Measurements from ENCODE around the gene SLC17A5.
A peak's percentile ranks its signal among the peaks of the same experiment; 100 is the strongest.

SLC17A5 gene

DNA sequence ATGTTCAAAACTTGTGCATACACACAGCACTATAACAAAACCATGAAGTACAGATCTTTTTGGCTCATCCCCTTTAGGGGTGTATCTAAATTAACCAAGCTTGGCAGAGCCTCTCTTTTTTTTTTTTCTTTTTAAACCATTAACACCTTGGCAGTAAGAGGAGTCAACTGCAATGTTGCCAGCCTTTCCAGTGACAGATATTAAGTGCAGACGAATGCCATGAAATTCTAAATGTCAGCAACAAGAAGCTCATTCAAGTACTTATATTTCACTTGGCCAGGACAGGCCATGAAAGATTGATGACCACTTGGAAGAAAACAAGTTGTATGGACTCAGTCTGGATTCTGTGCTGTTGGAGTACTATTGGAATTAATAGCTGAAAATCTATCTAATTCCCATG is 49.8 kb downstream of the SLC17A5 start:
- Histone ChIP-seq H3K36me3 (no peaks in the 10 kb centered on the region), H3K27me3 (no peaks in the 10 kb centered on the region)

DNA sequence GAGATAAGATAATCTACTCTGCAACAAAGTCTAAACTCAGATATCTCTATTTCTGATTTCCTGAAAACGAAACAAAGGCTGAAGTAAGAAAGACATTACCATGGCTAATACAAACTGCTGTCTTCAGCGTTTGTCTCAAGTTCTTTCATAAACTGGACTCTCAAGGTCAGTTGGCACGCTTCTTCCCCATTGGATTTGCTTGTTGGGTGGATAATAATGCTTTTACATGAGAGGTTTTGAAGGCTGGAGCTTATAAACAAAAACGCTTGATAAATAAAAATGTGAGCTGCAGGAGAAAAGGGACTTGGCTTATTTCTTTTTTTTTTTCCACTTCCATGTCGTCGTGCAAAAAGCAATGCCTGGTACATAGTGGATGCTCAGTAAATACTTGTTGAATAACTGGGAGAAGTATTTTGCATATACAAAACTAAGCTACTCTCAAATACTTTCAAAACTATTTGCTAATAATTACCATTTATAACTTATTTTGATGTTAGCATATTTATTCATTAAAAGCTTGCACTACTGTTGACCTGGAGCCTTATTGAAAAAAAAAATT is 67.3 kb downstream of the SLC17A5 start:
- TF ChIP-seq, protein P1, sequence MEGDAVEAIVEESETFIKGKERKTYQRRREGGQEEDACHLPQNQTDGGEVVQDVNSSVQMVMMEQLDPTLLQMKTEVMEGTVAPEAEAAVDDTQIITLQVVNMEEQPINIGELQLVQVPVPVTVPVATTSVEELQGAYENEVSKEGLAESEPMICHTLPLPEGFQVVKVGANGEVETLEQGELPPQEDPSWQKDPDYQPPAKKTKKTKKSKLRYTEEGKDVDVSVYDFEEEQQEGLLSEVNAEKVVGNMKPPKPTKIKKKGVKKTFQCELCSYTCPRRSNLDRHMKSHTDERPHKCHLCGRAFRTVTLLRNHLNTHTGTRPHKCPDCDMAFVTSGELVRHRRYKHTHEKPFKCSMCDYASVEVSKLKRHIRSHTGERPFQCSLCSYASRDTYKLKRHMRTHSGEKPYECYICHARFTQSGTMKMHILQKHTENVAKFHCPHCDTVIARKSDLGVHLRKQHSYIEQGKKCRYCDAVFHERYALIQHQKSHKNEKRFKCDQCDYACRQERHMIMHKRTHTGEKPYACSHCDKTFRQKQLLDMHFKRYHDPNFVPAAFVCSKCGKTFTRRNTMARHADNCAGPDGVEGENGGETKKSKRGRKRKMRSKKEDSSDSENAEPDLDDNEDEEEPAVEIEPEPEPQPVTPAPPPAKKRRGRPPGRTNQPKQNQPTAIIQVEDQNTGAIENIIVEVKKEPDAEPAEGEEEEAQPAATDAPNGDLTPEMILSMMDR (IDR thresholded peaks at IDR 0.05; ENCODE audit: low read depth, low read length), result no peak
- Histone ChIP-seq H3K27me3 (no peaks in the 10 kb centered on the region), H3K4me3 (ENCODE audit: low read depth, low read length) (no peak overlapping the region), H3K9me3 (no peaks in the 10 kb centered on the region), H3K36me3 (no peaks in the 10 kb centered on the region), H3K4me1 (peaks cover 7% of the 10 kb centered on the region; the same call in 1 of the 2 replicates)
- DNase-seq, result no peak

More for the DNA sequence above, 49.8 kb downstream of the SLC17A5 start:
- no peaks in the 10 kb centered on the region for H3K4me1 ChIP-seq
- H3K4me3 ChIP-seq (ENCODE audit: low read depth, low read length), result no peak overlapping the region
- no peak for DNase-seq
- no peaks in the 10 kb centered on the region for H3K9me3 ChIP-seq
- TF ChIP-seq, protein P1 (IDR thresholded peaks at IDR 0.05; ENCODE audit: low read depth, low read length), result no peak

DNA sequence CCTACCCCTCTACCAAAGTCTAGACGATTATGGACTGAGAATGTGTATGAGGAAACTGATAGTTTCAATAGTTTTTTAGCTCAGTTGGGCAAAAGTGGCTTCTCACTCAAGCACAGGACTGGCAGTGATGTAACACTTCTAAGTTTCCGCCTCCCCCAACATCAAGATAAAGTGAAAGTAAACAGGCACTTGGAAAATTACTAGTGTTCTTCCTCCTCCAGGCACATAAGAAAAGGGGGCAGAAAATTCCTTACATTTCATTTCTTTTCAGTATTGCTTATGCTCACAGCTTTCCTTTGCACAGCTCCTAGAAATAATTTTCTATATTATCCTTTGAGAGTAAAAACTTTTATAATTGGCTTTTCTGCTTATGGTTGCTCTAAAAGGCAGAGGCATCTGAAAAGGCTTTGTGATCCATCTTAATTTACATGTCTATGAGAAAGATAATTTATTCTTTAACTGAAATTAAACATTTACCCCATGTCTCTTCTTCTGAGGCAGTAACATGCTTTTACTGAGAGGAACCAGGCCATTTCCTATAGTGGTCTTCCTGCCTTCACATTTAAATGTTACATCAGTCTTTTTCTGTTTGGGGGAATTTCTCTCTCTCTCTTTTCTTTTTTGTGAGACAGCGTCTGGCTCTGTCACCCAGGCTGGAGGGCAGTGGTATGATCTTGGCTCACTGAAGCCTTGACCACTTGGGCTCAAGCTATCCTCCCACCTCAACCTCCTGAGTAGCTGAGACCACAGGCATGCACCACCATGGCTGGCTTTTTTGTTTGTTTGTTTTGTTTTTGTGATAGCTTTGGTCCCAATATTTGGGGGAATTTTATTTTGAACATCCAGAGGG is 68.0 kb downstream of the SLC17A5 start:
- Histone ChIP-seq H3K9me3 (no peaks in the 10 kb centered on the region), H3K4me3 (ENCODE audit: low read depth, low read length) (0 out of 2 replicates have a peak overlapping the region, but pooled peaks have one; percentile 6), H3K27me3 (no peaks in the 10 kb centered on the region), H3K36me3 (no peaks in the 10 kb centered on the region), H3K4me1 (peaks cover 7% of the 10 kb centered on the region; the same call in 1 of the 2 replicates)
- DNase-seq, result no peak
- TF ChIP-seq, protein P1 (IDR thresholded peaks at IDR 0.05; ENCODE audit: low read depth, low read length), result no peak

DNA sequence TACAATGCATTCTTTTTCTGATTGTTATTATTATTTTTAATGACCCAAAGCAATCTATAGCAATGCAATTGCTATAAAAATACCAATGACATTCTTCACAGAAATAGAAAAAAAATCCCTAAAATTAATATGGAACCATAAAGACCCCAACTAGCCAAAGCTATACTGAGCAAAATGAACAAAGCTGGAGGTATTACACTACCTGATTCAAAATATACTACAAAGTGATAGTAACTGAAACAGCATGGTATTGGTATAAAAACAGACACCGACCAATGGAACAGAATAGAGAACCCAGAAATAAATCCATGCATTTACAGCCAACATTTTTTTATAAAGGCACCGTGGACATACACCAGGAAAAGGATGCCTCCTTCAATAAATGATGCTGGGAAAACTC is 72.5 kb downstream of the SLC17A5 start:
- TF ChIP-seq, protein P1 (IDR thresholded peaks at IDR 0.05; ENCODE audit: low read depth, low read length), result no peak
- Histone ChIP-seq H3K36me3 (no peaks in the 10 kb centered on the region), H3K27me3 (no peaks in the 10 kb centered on the region), H3K9me3 (no peaks in the 10 kb centered on the region), H3K4me3 (ENCODE audit: low read depth, low read length) (no peak overlapping the region), H3K4me1 (peaks cover 5% of the 10 kb centered on the region; the same call in 1 of the 2 replicates)
- no peak for DNase-seq

DNA sequence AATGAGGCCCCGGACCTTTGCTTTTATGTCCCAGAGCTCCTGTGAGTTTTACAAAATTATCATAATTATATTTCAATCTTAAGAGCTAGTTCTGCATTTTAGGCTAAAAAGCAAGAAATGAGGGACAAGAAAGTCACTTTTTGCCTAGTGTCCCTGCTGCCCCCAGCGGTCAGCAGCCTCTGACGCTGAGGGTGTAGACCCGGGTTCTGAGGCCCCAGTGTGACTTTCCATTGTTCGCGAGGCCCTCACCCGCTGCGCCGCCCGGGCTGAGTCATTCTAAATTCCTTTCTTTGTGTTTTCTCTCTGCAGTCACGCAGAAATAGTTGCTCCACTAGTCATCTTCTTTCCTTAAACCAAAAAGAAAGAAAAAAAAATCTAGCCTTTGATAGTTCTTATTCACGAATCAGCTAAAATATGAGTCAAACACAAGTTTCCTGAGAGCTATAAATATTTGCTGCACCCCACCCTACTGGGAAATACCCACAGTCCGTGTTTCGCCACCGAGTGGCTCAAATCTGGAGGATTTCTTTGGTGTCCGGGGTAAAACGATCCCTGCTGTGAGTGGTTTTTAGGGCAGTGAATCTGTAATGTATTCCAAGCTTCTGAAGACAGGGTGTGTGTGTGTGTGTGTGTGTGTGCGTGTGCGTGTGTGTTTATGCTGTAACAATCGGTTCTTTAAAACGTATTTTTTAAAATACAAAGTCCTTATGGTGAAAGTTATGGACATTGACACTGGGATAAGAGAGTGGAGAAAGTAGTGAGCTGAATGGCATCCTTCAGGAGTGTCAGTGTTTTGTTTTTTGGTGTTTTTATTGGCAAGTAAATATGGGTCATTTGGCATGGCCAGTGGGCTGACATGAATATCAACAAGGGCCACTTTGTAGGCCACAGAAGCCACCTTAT is 73.3 kb downstream of the SLC17A5 start:
- no peak for DNase-seq
- Histone ChIP-seq H3K27me3 (no peaks in the 10 kb centered on the region), H3K36me3 (no peaks in the 10 kb centered on the region), H3K4me3 (ENCODE audit: low read depth, low read length) (no peak overlapping the region), H3K4me1 (peaks cover 3% of the 10 kb centered on the region; the same call in 1 of the 2 replicates), H3K9me3 (no peaks in the 10 kb centered on the region)
- TF ChIP-seq, protein P1 (IDR thresholded peaks at IDR 0.05; ENCODE audit: low read depth, low read length), result no peak
